Stomach (tissue), 9 donors: ENCODE measurements around the gene EXOC4. TPM values are rescaled to one million over a fixed set of nuclear protein-coding genes. Genes with fewer than 3 reads are reported as not detected.

ENCODE experiments used
- DNase-seq, 2 donors: peaks; one replicate each; pipeline versions ENCODE4 v3.0.0 to v3.0.0-alpha.2; 2013 to 2019
- H3K27ac ChIP-seq, 5 donors: fragments of 200-600 bp in 4 of 5; sonication (generic) in 4 of 5; one replicate each; pipeline ENCODE4 v1.5.1; 2013 to 2019; ENCODE audit warnings: mild to moderate bottlenecking in 1 of 5, moderate library complexity in 1 of 5
- H3K27me3 ChIP-seq, 3 donors: fragments of 200-600 bp; sonication (generic); one replicate each; pipeline ENCODE4 v1.5.1; 2017 to 2019; ENCODE audit warnings: mixed run types in 1 of 3
- H3K36me3 ChIP-seq, 4 donors: fragments of 200-600 bp; sonication (generic); 1 replicate in 3 of 4; 2 replicates in 1 of 4; pipeline ENCODE4 v1.5.1; 2016 to 2019
- H3K4me1 ChIP-seq, 4 donors: fragments of 200-600 bp; sonication (generic); one replicate each; pipeline ENCODE4 v1.5.1; 2016 to 2019
- H3K4me3 ChIP-seq, 4 donors: fragments of 200-600 bp; sonication (generic) in 3 of 4; one replicate each; pipeline ENCODE4 v1.5.1; 2016 to 2019; ENCODE audit warnings: mild to moderate bottlenecking in 1 of 4
- H3K9me3 ChIP-seq, 4 donors: fragments of 200-600 bp; sonication (generic); one replicate each; pipeline ENCODE4 v1.5.1; 2016 to 2019
- EP300 ChIP-seq: sonication (generic); formaldehyde crosslinking; IDR thresholded peaks from one replicate; pipeline ENCODE4 v1.6.1; 2017; ENCODE audit warnings: antibody characterized with exemption
- POLR2A ChIP-seq, 4 donors: fragments of 450-650 bp; IDR thresholded peaks; one replicate each; pipeline ENCODE4 v1.6.1; 2016; ENCODE audit warnings: antibody characterized with exemption in 4 of 4, control low read depth in 2 of 4, mild to moderate bottlenecking in 1 of 4, moderate library complexity in 1 of 4
- POLR2AphosphoS5 ChIP-seq, 3 donors: sonication (generic); formaldehyde crosslinking; IDR thresholded peaks; one replicate each; pipeline ENCODE4 v1.6.1; 2016; ENCODE audit warnings: antibody characterized with exemption in 3 of 3
- WGBS, 5 donors: extraction: QIAGEN DNeasy Blood & Tissue Kit in 3 of 5; methylation state at CpG; one replicate each; pipeline versions ENCODE4 v1.1.5 to v1.1.7; 2013 to 2018; 5-methylcytosine and 5-hydroxymethylcytosine counted together
- intact Hi-C: fragments of 100-400 bp; cut with DNase I; formaldehyde crosslinking; loops from one replicate; pipeline ENCODE4 v1.15.1; 2023; ENCODE audit warnings: low total_unique reads
- polyA plus RNA-seq, 3 donors: library from polyadenylated mRNA; stranded (reverse); fragments of 200-250 nt; gene quantifications; one replicate each; pipeline ENCODE4 v1.2.3, GENCODE V29; 2013
- total RNA-seq, 5 donors: library from RNA; depleted of rRNA; stranded (reverse); fragments of >200 nt; gene quantifications; one replicate each; pipeline versions ENCODE4 v1.1.0 to v1.2.3, GENCODE V29; 2014 to 2016
- TF ChIP-seq, protein P1 (sequence below), 7 experiments: fragments of 450-650 bp in 4 of 7; fragments of 200-600 bp in 3 of 7; sonication (generic) in 3 of 7; IDR thresholded peaks; one replicate each; pipeline ENCODE4 v1.5.1; 2016 to 2019; ENCODE audit warnings: antibody characterized with exemption in 7 of 7, control low read depth in 2 of 7, mild to moderate bottlenecking in 1 of 7
- donor health status: healthy with polysubstance abuse.
- donor health status: Bipolar disorder and iron deficiency.
- donor health status: healthy.

EXOC4 gene
- total and polyA plus RNA-seq, 8 donors, result 14.1 to 339 (median 61.1) TPM

DNA sequence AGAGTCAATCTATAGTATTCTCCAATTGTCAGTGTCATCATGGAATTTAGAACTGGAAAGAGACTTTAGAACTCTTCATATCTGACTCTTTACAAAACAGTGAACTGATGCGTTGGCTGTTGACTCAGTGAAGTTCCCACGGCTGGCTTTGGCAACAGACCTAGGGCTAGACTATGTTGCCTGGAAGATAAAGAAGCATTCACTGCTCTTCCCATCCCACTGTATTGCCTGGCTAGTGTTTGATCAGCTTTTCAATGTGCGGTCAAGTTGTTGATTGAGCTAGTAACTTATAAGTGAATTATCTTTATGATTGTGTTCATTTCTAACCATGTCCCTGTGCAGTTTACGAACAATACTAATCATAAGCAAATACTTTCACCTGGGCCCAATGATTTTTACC is 508.6 kb downstream of the EXOC4 start:
- Histone ChIP-seq H3K9me3 (no peaks in the 10 kb centered on the region), H3K36me3 (no peaks in the 10 kb centered on the region), H3K27ac (no peak overlapping the region), H3K4me3 (no peak overlapping the region), H3K27me3 (no peaks in the 10 kb centered on the region), H3K4me1 (no peaks in the 10 kb centered on the region)
- 74 to 85% (median 80%) methylated on average over 4 of the region's 4 CpGs for WGBS, 5 donors
- TF ChIP-seq POLR2AphosphoS5 (IDR thresholded peaks at IDR 0.05), result no peak
- TF ChIP-seq EP300, result no peak
- intact Hi-C loops, result no loop called here
- no peak for DNase-seq

DNA sequence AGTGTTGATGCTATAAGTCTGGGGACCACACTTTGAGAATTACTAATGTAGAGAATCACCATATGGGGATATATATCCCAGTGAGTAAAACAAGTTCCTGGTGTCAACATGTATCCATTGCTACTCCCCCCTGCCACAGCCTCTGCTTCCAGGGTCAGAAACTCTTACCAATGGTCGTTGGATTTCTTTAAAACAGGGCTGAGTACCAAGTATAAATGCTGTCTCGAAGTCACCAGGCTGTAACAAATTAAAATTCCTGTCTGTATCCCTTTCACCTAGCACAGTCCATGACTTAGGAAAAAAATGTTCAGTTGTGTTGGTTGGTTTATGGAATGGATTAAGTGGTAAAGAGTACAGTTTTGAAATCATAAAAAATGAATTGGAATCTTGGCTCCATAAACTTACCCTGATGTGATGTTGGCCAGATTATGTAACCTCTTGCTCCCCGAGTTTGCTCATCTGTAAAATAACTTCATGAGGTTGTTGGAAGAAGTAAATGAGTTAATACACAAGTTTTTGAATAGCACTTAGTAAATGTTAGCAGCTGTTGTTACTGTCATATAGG is 510.3 kb downstream of the EXOC4 start:
- no peaks in the 10 kb centered on the region for H3K4me1 ChIP-seq
- H3K36me3 ChIP-seq, result no peaks in the 10 kb centered on the region
- H3K4me3 ChIP-seq, result no peak overlapping the region
- no peaks in the 10 kb centered on the region for H3K27me3 ChIP-seq
- H3K9me3 ChIP-seq, result no peaks in the 10 kb centered on the region
- intact Hi-C loops, result no loop called here
- no peak overlapping the region for H3K27ac ChIP-seq
- WGBS, 5 donors, result 65 to 80% (median 72%) methylated on average over 3 of the region's 3 CpGs
- no peak for DNase-seq
- TF ChIP-seq EP300 (no peak), POLR2AphosphoS5 (IDR thresholded peaks at IDR 0.05) (no peak), POLR2A (IDR thresholded peaks at IDR 0.05) (no peak)
- TF ChIP-seq, protein P1, sequence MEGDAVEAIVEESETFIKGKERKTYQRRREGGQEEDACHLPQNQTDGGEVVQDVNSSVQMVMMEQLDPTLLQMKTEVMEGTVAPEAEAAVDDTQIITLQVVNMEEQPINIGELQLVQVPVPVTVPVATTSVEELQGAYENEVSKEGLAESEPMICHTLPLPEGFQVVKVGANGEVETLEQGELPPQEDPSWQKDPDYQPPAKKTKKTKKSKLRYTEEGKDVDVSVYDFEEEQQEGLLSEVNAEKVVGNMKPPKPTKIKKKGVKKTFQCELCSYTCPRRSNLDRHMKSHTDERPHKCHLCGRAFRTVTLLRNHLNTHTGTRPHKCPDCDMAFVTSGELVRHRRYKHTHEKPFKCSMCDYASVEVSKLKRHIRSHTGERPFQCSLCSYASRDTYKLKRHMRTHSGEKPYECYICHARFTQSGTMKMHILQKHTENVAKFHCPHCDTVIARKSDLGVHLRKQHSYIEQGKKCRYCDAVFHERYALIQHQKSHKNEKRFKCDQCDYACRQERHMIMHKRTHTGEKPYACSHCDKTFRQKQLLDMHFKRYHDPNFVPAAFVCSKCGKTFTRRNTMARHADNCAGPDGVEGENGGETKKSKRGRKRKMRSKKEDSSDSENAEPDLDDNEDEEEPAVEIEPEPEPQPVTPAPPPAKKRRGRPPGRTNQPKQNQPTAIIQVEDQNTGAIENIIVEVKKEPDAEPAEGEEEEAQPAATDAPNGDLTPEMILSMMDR (IDR thresholded peaks at IDR 0.05), result no peak

DNA sequence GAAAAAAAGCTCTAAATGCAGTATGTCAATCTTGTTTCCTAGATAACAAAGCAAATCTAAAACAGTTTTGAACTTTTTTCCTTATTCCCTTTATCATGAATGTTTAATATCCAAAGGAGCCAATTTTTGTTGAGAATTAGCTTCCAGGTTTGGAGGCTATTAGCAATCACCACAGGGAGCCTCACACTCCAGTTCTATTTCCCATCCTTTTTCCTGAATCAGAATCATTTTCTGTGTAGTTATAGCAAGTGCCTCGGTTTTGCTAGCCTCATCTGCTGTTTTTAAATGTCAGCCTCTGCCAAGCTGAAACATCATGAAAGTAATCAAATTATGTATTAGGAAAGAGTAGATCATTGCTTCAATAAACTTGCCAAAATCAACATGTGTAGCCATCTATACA is 516.8 kb downstream of the EXOC4 start:
- TF ChIP-seq POLR2AphosphoS5 (IDR thresholded peaks at IDR 0.05) (no peak), EP300 (no peak), POLR2A (IDR thresholded peaks at IDR 0.05) (no peak)
- TF ChIP-seq, protein P1 (IDR thresholded peaks at IDR 0.05), result no peak
- H3K27ac ChIP-seq, result no peak overlapping the region
- intact Hi-C loops, result no loop called here
- no peak overlapping the region for H3K4me3 ChIP-seq
- no peaks in the 10 kb centered on the region for H3K9me3 ChIP-seq
- no peaks in the 10 kb centered on the region for H3K27me3 ChIP-seq
- 60 to 84% (median 74%) methylated on average over 1 of the region's 1 CpG for WGBS, 5 donors
- H3K4me1 ChIP-seq, result no peaks in the 10 kb centered on the region
- H3K36me3 ChIP-seq, result no peaks in the 10 kb centered on the region
- DNase-seq, result no peak

DNA sequence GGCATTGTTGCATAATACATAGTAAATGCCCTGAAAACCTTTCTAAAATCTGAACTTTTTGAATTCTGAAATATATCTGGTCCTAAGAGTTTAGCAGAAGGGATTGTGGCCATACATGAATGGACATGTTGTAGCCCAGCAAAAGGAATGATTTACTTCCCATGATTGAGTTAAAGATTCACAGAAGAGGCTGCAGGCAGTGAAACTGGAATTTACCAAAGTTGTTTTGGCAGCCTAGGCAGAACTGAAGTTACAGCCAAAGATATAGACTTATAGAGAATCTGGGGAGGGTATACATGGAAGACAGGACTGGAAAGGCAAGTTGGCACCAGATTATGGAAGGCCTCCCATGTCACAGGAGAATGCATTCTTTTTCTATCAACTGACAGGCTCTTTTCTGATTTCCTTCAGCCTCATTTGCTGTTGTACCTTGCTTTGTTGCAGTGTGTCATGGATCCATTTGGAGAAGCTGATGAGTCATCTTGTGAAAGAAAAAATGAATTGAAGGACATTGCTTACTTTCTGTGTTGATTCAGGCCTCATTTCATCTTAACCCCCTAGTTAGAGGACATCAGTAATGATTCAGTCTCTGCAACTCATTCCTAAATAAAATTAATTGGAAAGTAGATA is 518.1 kb downstream of the EXOC4 start:
- Histone ChIP-seq H3K27ac (no peak overlapping the region), H3K27me3 (no peaks in the 10 kb centered on the region), H3K36me3 (no peaks in the 10 kb centered on the region), H3K9me3 (no peaks in the 10 kb centered on the region), H3K4me3 (no peak overlapping the region), H3K4me1 (no peaks in the 10 kb centered on the region)
- TF ChIP-seq POLR2AphosphoS5 (IDR thresholded peaks at IDR 0.05) (no peak), EP300 (no peak), POLR2A (IDR thresholded peaks at IDR 0.05) (no peak)
- TF ChIP-seq, protein P1 (IDR thresholded peaks at IDR 0.05), result no peak
- intact Hi-C loops, result no loop called here
- no peak for DNase-seq

DNA sequence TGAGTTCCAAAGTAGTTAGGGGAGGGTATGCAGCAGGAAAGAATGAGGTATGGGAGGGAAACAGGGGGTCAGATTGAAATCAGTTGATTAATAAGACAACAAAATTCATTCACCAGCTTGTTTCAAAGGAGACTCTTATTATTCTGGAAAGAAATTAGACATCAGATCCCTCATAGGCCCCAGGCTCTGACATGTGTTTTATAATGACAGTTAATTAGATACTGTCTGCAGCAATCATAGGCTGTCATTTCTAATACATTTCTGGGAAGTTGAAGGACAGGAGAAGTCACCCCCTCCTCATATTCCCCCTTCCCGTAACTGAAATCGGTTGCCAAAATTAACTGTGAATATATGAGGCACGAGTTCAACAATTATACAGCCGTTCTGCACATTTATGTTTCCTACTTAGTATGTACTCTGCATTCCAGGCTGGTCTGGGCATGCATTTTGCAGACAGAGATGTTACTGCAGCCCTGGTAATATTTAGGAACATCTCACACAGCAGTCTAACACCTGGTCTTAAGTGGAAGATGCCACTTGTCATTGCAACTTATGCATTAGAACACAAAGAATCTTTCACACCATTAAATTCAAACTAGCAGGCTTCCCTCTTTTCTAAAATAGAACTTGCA is 519.0 kb downstream of the EXOC4 start:
- no peaks in the 10 kb centered on the region for H3K9me3 ChIP-seq
- DNase-seq, result no peak
- H3K4me3 ChIP-seq, result no peak overlapping the region
- 81 to 93% (median 89%) methylated on average over 4 of the region's 4 CpGs for WGBS, 5 donors
- intact Hi-C loops, result no loop called here
- no peaks in the 10 kb centered on the region for H3K36me3 ChIP-seq
- no peaks in the 10 kb centered on the region for H3K4me1 ChIP-seq
- TF ChIP-seq EP300 (no peak), POLR2AphosphoS5 (IDR thresholded peaks at IDR 0.05) (no peak), POLR2A (IDR thresholded peaks at IDR 0.05) (no peak)
- TF ChIP-seq, protein P1 (IDR thresholded peaks at IDR 0.05), result no peak
- no peaks in the 10 kb centered on the region for H3K27me3 ChIP-seq
- H3K27ac ChIP-seq, result no peak overlapping the region
